ENCODE data around the gene SIPA1L3. TPM values are rescaled to one million over a fixed set of nuclear protein-coding genes. Genes with fewer than 3 reads are reported as not detected.

The SIPA1L3 gene
- polyA plus RNA-seq, 1 of the 3 experiments (the other 2 are of a cell fraction) = 11.6 TPM

- TF ChIP-seq IRF3 (IDR thresholded peaks at IDR 0.05; ENCODE audit: low read depth, low read length) (no peak), CTCF (IDR thresholded peaks at IDR 0.05) (no peak), ELF1 (IDR thresholded peaks at IDR 0.05) (no peak), RCOR1 (IDR thresholded peaks at IDR 0.05; ENCODE audit: low read length) (peak; percentile 65; the same call in 1 of the 2 replicates), MXI1 (IDR thresholded peaks at IDR 0.05; ENCODE audit: low read depth, low read length) (peak; percentile 59; the same call in 1 of the 2 replicates), SMC3 (IDR thresholded peaks at IDR 0.05; ENCODE audit: low read depth, low read length) (peak; percentile 9; the same call in 1 of the 2 replicates), FOXJ3 (CRISPR knock-in tag; IDR thresholded peaks at IDR 0.05) (no peak), RFX5 (IDR thresholded peaks at IDR 0.05; ENCODE audit: low read length) (no peak), EP300 (IDR thresholded peaks at IDR 0.05; ENCODE audit: borderline replicate concordance in 1 of 2, low read depth in 1 of 2, low read length in 1 of 2) (peak; percentile 20 to 61; a peak in 3 of 4 replicates), MEF2A (IDR thresholded peaks at IDR 0.05; ENCODE audit: borderline replicate concordance, low read depth) (no peak)
These were observed 245.7 kb downstream of the SIPA1L3 start (continued) for GRCh38 chr19:38152461-38153379.

- H3K4me2 ChIP-seq = no peak overlapping the region
- no peak for DNase-seq
- no peaks in the 10 kb centered on the region for H4K20me1 ChIP-seq (ENCODE audit: insufficient read depth)
- no peaks in the 10 kb centered on the region for H3K27me3 ChIP-seq (ENCODE audit: insufficient read depth)
- TF ChIP-seq NRF1 (IDR thresholded peaks at IDR 0.05; ENCODE audit: low read depth, low read length) = no peak
- TF ChIP-seq PBX3 (IDR thresholded peaks at IDR 0.05) = no peak
- no peak for TF ChIP-seq RFX5 (IDR thresholded peaks at IDR 0.05; ENCODE audit: low read length)
- no peak for TF ChIP-seq MAX (IDR thresholded peaks at IDR 0.05; ENCODE audit: low read depth)
- TF ChIP-seq FOXJ3 (CRISPR knock-in tag; IDR thresholded peaks at IDR 0.05) = no peak
- no peak for TF ChIP-seq FOXM1 (IDR thresholded peaks at IDR 0.05; ENCODE audit: low read depth)
- no peak for TF ChIP-seq RXRA (IDR thresholded peaks at IDR 0.05; ENCODE audit: borderline replicate concordance, low read depth)
- no peak for TF ChIP-seq CTCF (IDR thresholded peaks at IDR 0.05)
- no peaks in the 10 kb centered on the region for H3K9me2 ChIP-seq
- no peaks in the 10 kb centered on the region for H3K79me2 ChIP-seq (ENCODE audit: insufficient read depth)
- H3K4me3 ChIP-seq (ENCODE audit: low read depth in 2 of 2, low read length in 1 of 2) = no peak overlapping the region
- ChIA-PET POLR2A (no interaction called here), CTCF (no interaction called here)
- no peak overlapping the region for H3K9ac ChIP-seq
- peaks cover 13 to 19% of the 10 kb centered on the region in 2 experiments; a peak in 2 of 4 replicates for H3K4me1 ChIP-seq (ENCODE audit: control insufficient read depth in 1 of 2, insufficient read depth in 2 of 2, low read depth in 1 of 2, low read length in 1 of 2)
- H3K9me3 ChIP-seq = no peaks in the 10 kb centered on the region
- 91% methylated on average over 6 of the region's 6 CpGs for WGBS (ENCODE audit: low lambda C conversion rate)
- no peak overlapping the region for H3K27ac ChIP-seq (ENCODE audit: low read depth in 2 of 2, low read length in 1 of 2)
- no peak overlapping the region for H2AFZ ChIP-seq (ENCODE audit: low read depth)
- peaks cover 3 to 17% of the 10 kb centered on the region in 2 experiments for H3K36me3 ChIP-seq (replicated peaks in 1 of 2; ENCODE audit: control insufficient read depth in 1 of 2, insufficient read depth in 2 of 2, low read length in 1 of 2)
- H3F3A ChIP-seq (replicated peaks; ENCODE audit: insufficient read depth) = peaks cover 4% of the 10 kb centered on the region
These were observed 248.4 kb downstream of the SIPA1L3 start for GRCh38 chr19:38155453-38155852.

All from SK-N-SH (cell line).